Stimulated activated naive CD8-positive, alpha-beta T cell treated with anti-CD3 and anti-CD28 coated beads, Interleukin-15, Interleukin-2, amounts not matched to agents 100 ng/mL and 50 ng/mL, for 24 hours (primary cell): ENCODE results near the gene DNAH14.
"Not testable (repeated sequence)": the region's sequence is repeated elsewhere in the genome, so short reads cannot be mapped to it uniquely, and the experiment has no call there.

Source experiments
- H3K27ac Mint-ChIP-seq: one replicate; pipeline ENCODE4 v1.8.0; 2021; ENCODE audit warnings: mild to moderate bottlenecking, mixed read lengths
- H3K27me3 Mint-ChIP-seq: one replicate; pipeline ENCODE4 v1.8.0; 2021; ENCODE audit warnings: mixed read lengths
- H3K36me3 Mint-ChIP-seq: one replicate; pipeline ENCODE4 v1.8.0; 2021; ENCODE audit warnings: low read depth, mixed read lengths
- H3K4me1 Mint-ChIP-seq: one replicate; pipeline ENCODE4 v1.8.0; 2021; ENCODE audit warnings: low read depth, mixed read lengths
- H3K4me3 Mint-ChIP-seq: one replicate; pipeline ENCODE4 v1.8.0; 2021; ENCODE audit warnings: mild to moderate bottlenecking, mixed read lengths
- H3K9me3 Mint-ChIP-seq: one replicate; pipeline ENCODE4 v1.8.0; 2021; ENCODE audit warnings: mixed read lengths

The DNAH14 gene

GRCh38 chr1:224901087-224901810 lies 28.2 kb upstream of the DNAH14 start:
- peaks cover 13% of the 10 kb centered on the region for H3K27me3 Mint-ChIP-seq
- H3K9me3 Mint-ChIP-seq: peaks cover 10% of the 10 kb centered on the region
- H3K36me3 Mint-ChIP-seq: no peaks in the 10 kb centered on the region
- no peak overlapping the region for H3K4me3 Mint-ChIP-seq
- H3K27ac Mint-ChIP-seq: no peak overlapping the region
- no peaks in the 10 kb centered on the region for H3K4me1 Mint-ChIP-seq

- Mint-ChIP-seq H3K27me3 (peaks cover 19% of the 10 kb centered on the region), H3K27ac (no peak overlapping the region), H3K4me1 (no peaks in the 10 kb centered on the region), H3K4me3 (no peak overlapping the region), H3K9me3 (no peaks in the 10 kb centered on the region), H3K36me3 (no peaks in the 10 kb centered on the region)
These were observed 25.5 kb upstream of the DNAH14 start for GRCh38 chr1:224903955-224904354.

GRCh38 chr1:224906340-224906739 lies 23.1 kb upstream of the DNAH14 start:
- no peaks in the 10 kb centered on the region for H3K4me1 Mint-ChIP-seq
- peaks cover 6% of the 10 kb centered on the region for H3K36me3 Mint-ChIP-seq
- H3K27me3 Mint-ChIP-seq: peaks cover 22% of the 10 kb centered on the region
- H3K27ac Mint-ChIP-seq: no peak overlapping the region
- H3K9me3 Mint-ChIP-seq: peaks cover 9% of the 10 kb centered on the region
- no peak overlapping the region for H3K4me3 Mint-ChIP-seq

- no peak overlapping the region for H3K27ac Mint-ChIP-seq
- H3K36me3 Mint-ChIP-seq: peaks cover 6% of the 10 kb centered on the region
- no peak overlapping the region for H3K4me3 Mint-ChIP-seq
- H3K27me3 Mint-ChIP-seq: peaks cover 12% of the 10 kb centered on the region
- peaks cover 17% of the 10 kb centered on the region for H3K9me3 Mint-ChIP-seq
- no peaks in the 10 kb centered on the region for H3K4me1 Mint-ChIP-seq
These were observed 18.3 kb upstream of the DNAH14 start for GRCh38 chr1:224911217-224911616.

GRCh38 chr1:224914292-224914900 lies 15.1 kb upstream of the DNAH14 start:
- Mint-ChIP-seq H3K27me3 (peaks cover 12% of the 10 kb centered on the region), H3K27ac (no peak overlapping the region), H3K9me3 (peaks cover 17% of the 10 kb centered on the region), H3K4me3 (no peak overlapping the region), H3K36me3 (peaks cover 6% of the 10 kb centered on the region), H3K4me1 (no peaks in the 10 kb centered on the region)

- Mint-ChIP-seq H3K27ac (no peak overlapping the region), H3K4me1 (no peaks in the 10 kb centered on the region), H3K4me3 (no peak overlapping the region), H3K36me3 (no peaks in the 10 kb centered on the region), H3K9me3 (no peaks in the 10 kb centered on the region), H3K27me3 (peaks cover 6% of the 10 kb centered on the region)
These were observed 10.0 kb upstream of the DNAH14 start for GRCh38 chr1:224919508-224919907.

GRCh38 chr1:224920930-224921329 lies 8.5 kb upstream of the DNAH14 start:
- peaks cover 6% of the 10 kb centered on the region for H3K27me3 Mint-ChIP-seq
- H3K4me1 Mint-ChIP-seq: no peaks in the 10 kb centered on the region
- no peaks in the 10 kb centered on the region for H3K9me3 Mint-ChIP-seq
- no peak overlapping the region for H3K4me3 Mint-ChIP-seq
- H3K36me3 Mint-ChIP-seq: no peaks in the 10 kb centered on the region
- no peak overlapping the region for H3K27ac Mint-ChIP-seq

GRCh38 chr1:224921354-224921753 lies 8.1 kb upstream of the DNAH14 start:
- Mint-ChIP-seq H3K4me1 (no peaks in the 10 kb centered on the region), H3K36me3 (no peaks in the 10 kb centered on the region), H3K4me3 (no peak overlapping the region), H3K9me3 (no peaks in the 10 kb centered on the region), H3K27ac (no peak overlapping the region), H3K27me3 (peaks cover 6% of the 10 kb centered on the region)

- peaks cover 4% of the 10 kb centered on the region for H3K27me3 Mint-ChIP-seq
- H3K27ac Mint-ChIP-seq: no peak overlapping the region
- H3K36me3 Mint-ChIP-seq: no peaks in the 10 kb centered on the region
- no peak overlapping the region for H3K4me3 Mint-ChIP-seq
- no peaks in the 10 kb centered on the region for H3K4me1 Mint-ChIP-seq
- H3K9me3 Mint-ChIP-seq: no peaks in the 10 kb centered on the region
These were observed 6.9 kb upstream of the DNAH14 start for GRCh38 chr1:224922404-224923164.

- no peak overlapping the region for H3K27ac Mint-ChIP-seq
- no peaks in the 10 kb centered on the region for H3K9me3 Mint-ChIP-seq
- H3K27me3 Mint-ChIP-seq: peaks cover 12% of the 10 kb centered on the region
- H3K4me1 Mint-ChIP-seq: no peaks in the 10 kb centered on the region
- no peak overlapping the region for H3K4me3 Mint-ChIP-seq
- H3K36me3 Mint-ChIP-seq: no peaks in the 10 kb centered on the region
These were observed 5.7 kb upstream of the DNAH14 start for GRCh38 chr1:224923726-224924125.

- not testable (repeated sequence) for H3K27ac Mint-ChIP-seq, H3K36me3 Mint-ChIP-seq, H3K9me3 Mint-ChIP-seq, H3K4me3 Mint-ChIP-seq, H3K4me1 Mint-ChIP-seq
- H3K27me3 Mint-ChIP-seq: peaks cover 29% of the 10 kb centered on the region
These were observed 1.8 kb upstream of the DNAH14 start for GRCh38 chr1:224927631-224928030.

- Mint-ChIP-seq H3K27ac (no peak overlapping the region), H3K4me3 (no peak overlapping the region), H3K27me3 (peaks cover 35% of the 10 kb centered on the region), H3K4me1 (no peaks in the 10 kb centered on the region), H3K36me3 (no peaks in the 10 kb centered on the region), H3K9me3 (peaks cover 18% of the 10 kb centered on the region)
These were observed 569 bp upstream of the DNAH14 start for GRCh38 chr1:224928906-224929305.

GRCh38 chr1:224931605-224932004 lies 2.1 kb downstream of the DNAH14 start:
- H3K4me3 Mint-ChIP-seq: no peak overlapping the region
- peaks cover 9% of the 10 kb centered on the region for H3K36me3 Mint-ChIP-seq
- no peak overlapping the region for H3K27ac Mint-ChIP-seq
- H3K4me1 Mint-ChIP-seq: no peaks in the 10 kb centered on the region
- peaks cover 34% of the 10 kb centered on the region for H3K9me3 Mint-ChIP-seq
- H3K27me3 Mint-ChIP-seq: peaks cover 48% of the 10 kb centered on the region

- peaks cover 42% of the 10 kb centered on the region for H3K27me3 Mint-ChIP-seq
- peaks cover 9% of the 10 kb centered on the region for H3K36me3 Mint-ChIP-seq
- H3K9me3 Mint-ChIP-seq: peaks cover 34% of the 10 kb centered on the region
- H3K4me3 Mint-ChIP-seq: no peak overlapping the region
- no peak overlapping the region for H3K27ac Mint-ChIP-seq
- H3K4me1 Mint-ChIP-seq: no peaks in the 10 kb centered on the region
These were observed 3.3 kb downstream of the DNAH14 start for GRCh38 chr1:224932607-224933249.

GRCh38 chr1:224933584-224933983 lies 4.1 kb downstream of the DNAH14 start:
- H3K27ac Mint-ChIP-seq: no peak overlapping the region
- H3K27me3 Mint-ChIP-seq: peaks cover 38% of the 10 kb centered on the region
- no peak overlapping the region for H3K4me3 Mint-ChIP-seq
- no peaks in the 10 kb centered on the region for H3K4me1 Mint-ChIP-seq
- peaks cover 9% of the 10 kb centered on the region for H3K36me3 Mint-ChIP-seq
- H3K9me3 Mint-ChIP-seq: peaks cover 42% of the 10 kb centered on the region
